Suprapubic skin (tissue), 4 donors: ENCODE measurements around the gene SFSWAP.

Experiments used
- CTCF ChIP-seq, 2 donors: fragments of 200-600 bp in 1 of 2; fragments of 450-650 bp in 1 of 2; sonication (generic) in 1 of 2; IDR thresholded peaks; one replicate each; pipeline ENCODE4 v1.5.1; 2016 to 2019; ENCODE audit warnings: antibody characterized with exemption in 2 of 2, mild to moderate bottlenecking in 1 of 2, moderate library complexity in 1 of 2
- POLR2A ChIP-seq, 2 donors: fragments of 450-650 bp; IDR thresholded peaks; one replicate each; pipeline ENCODE4 v1.6.1; 2017; ENCODE audit warnings: antibody characterized with exemption in 2 of 2, mild to moderate bottlenecking in 2 of 2, moderate library complexity in 2 of 2
- POLR2AphosphoS5 ChIP-seq, 3 donors: sonication (generic); formaldehyde crosslinking; IDR thresholded peaks; one replicate each; pipeline ENCODE4 v1.6.1; 2017; ENCODE audit warnings: antibody characterized with exemption in 3 of 3

GRCh38 chr12:131673888-131674257 lies 37.0 kb upstream of the SFSWAP start:
- TF ChIP-seq CTCF (IDR thresholded peaks at IDR 0.05) (no peak), POLR2A (IDR thresholded peaks at IDR 0.05) (no peak), POLR2AphosphoS5 (IDR thresholded peaks at IDR 0.05) (no peak)
